GM19463 (cell line): ENCODE results near the gene ITGB2.
A peak's percentile ranks its signal among the peaks of the same experiment; 100 is the strongest.

Experiments
- ATAC-seq: cut with Tn5 transposase; IDR thresholded peaks from one replicate; pipeline ENCODE4 v1.9.1; 2021; ENCODE audit warnings: mild to moderate bottlenecking, moderate library complexity; ENCODE audit not compliant: unreplicated experiment

ITGB2 gene

DNA sequence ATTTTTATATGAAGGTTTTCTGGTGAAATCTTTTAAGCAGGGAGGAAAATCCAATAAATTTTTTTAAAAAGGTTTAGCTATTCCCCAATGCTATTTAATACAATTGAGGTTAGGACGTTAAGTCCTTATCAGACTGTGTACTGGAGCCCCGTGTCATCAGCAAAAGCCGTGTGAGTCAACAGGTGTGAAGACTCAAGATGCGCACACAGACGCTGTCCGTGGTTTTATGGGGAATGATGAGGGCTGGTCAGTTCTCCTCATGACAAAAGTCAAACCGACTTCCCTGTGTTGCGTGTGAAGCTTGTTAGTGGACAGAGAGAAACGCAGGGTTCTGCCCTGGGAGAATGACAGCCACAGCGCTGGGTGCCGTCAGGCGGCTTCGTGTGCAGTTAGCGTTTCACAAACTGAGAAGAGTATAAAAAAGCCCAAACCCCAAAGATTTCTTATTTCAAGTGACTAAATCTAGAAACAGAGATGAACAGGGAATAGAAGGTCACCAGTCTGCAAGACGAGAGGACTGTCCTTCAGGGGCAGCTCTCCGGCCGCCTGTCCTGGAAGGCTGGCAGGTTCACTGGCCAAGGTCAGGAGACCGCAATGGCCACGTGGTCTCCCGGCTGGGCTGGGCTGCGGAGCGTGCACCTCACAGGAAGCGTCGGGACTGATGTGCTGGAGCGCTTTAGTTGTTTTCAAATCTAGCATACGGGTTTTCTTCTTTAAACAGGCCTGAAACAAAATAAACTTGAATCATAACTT, 69.6 kb downstream of the ITGB2 start:
- ATAC-seq = no peak

DNA sequence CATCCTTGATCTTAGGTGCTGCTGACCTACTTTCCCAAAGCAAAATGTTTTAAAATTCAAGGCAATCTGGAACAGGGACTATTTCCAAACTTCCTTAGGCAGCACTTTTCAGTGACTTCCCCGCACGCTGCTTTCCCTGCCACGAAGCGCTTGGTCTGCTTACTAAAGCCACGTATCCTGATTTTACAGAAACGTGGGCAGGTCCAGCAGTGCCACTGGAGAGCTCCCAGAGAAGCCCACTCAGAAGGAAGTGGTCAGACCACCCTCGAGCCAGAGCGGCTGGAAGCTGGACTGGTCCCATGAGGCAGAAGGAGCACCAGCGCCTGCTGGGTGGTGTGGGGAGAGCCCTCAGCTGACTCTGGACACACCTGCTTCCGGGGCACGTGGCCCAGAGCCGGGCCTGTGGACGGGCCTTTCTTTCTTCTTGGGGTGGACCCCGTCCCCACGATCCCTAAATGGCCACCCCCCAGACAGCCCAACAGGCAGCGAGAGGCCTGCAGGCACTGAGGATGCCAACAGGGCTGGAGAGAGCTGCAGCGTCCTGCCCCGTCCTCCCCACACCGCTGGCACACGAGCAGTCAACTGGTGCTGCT, 70.4 kb downstream of the ITGB2 start:
- no peak for ATAC-seq

DNA sequence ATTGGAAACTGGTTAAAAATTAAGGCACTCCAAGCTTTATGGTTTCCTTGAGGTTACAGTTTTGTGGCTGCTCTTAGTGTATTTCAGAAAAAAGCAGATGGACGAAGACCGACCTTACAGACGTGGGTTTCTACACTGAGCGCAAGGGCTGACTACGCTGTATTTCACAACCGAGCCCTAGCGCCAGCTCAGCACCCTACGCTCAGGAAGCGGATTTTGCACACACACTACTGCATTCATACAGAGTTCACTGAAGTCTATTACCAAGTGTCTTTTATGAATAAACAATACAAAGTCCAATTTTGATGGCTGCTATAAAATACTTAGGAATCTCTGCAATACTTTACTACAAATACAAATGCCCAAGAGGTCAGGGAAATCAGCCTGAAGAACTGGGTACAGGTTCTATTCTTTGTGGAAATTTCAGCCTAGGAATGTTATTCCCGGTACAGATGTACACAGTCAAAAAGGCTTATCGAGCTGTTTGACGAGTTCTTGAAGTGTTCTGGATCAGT, 71.0 kb downstream of the ITGB2 start:
- no peak for ATAC-seq

DNA sequence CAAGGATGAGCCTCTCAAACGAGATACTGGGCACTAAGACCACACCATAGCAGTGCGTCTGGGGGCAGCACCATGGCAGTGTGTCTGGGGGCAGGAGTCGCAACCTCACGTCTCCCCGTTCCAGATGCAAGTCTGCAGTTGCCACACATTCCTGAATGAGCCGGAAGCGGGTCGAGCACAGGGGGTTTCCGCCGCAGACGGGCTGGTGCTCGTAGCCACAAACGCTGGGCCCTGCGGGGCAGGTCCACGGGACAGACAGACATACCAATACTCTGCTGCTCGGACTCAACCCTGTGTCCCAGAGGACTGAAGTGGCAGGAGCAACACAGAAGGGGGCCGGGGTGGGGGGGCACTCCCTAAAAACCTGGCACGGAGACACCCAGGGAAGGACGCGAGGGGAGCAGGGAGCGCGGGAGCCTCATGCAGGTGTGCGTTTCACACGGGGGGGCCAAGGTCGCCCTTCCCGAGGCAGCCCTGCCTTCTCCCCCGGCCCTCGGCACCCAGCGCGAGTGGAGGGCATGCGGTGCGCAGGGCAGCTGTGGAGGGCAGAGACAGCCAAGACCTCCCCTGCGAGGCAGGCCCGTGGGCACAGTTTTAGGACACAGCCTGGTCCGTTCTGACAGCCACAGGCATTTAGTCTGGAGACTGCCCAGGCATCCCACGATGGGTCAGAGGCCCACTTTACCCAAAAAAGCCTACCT, 71.7 kb downstream of the ITGB2 start:
- no peak for ATAC-seq

DNA sequence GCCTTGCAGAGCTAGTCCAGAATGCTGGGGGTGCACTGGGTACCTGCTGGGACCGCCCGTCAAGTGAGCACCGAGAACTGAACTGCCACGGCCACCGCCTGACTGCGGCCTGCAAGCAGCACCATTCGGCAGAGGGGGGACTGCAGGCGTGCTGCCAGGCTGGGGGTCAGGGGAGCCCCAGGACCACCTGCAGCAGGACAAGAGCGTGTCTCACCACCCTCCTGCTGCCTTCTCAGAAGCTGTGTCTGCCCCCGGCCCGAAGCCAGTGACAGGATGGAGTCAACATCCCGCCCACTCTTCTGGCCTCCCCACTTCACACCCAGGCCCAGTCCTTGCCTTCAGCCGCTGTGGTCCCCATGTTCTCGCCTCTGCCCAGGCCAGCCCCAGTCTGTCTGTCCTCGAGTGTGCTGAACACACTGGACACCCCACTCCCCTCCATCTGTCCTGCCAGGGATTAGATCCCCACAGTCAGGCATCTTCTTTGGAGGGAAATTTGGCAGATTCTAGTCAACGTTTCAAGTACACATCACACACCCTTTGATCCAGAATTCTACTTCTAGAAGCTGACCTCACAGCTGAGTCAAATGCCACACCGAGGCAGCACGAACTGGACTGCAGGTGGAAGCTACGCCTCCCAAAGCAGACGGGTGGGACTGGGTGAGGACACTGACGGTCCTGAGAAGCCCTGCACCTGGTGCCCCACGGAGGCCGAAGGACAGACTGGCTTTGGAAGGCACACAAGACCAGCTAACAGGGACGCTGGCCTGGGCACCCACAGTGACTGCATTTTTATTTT, 73.2 kb downstream of the ITGB2 start:
- ATAC-seq = no peak

DNA sequence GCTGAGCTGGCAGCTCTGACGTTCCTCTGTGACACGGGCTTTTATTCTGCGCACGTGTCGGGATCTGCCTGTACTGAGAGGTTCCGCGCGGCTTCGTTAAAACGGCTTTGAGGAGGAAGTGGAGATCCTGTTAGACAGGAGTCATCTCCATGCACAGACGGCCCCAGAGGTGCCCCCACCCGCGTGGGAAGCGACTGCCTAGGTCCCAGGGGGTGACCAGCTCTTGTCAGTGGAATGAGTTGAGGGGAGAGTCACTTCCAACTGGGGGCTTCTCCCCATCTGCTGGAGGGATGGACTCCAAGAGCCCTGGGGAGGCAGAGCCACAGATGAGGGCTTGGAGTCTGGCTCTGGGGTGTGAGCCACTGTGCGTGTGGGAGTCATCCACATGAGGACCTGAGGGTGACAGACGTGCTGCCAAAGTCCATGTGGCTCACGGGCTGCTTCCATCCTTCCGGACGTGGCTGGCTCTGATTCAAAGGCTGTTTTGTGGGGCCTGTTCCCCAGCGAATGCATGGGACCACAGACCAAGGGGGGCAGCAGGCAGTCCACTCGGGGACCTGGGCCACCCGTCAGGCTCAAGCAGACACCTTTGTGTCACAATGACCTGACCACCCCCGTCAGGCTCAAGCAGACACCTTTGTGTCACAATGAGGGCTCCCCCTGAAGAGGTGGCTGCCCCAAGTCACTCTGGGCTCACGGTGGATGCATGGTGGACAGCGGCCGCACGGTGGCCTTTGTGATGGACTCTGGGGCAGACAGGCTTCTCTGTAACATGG, 74.0 kb downstream of the ITGB2 start:
- ATAC-seq = no peak

DNA sequence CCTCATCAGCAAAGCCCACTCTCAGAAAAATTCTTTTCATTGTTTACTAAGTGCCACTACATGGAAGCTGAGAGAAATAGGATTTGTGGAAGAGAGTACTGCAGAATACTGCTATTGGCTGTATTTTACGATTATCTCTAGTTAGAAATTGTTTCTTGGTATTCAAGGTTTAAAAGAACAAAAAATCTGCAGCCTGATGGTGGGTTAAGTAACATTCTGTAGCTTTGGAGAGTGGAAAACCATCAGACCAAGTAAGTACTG, 74.5 kb downstream of the ITGB2 start:
- ATAC-seq = no peak

DNA sequence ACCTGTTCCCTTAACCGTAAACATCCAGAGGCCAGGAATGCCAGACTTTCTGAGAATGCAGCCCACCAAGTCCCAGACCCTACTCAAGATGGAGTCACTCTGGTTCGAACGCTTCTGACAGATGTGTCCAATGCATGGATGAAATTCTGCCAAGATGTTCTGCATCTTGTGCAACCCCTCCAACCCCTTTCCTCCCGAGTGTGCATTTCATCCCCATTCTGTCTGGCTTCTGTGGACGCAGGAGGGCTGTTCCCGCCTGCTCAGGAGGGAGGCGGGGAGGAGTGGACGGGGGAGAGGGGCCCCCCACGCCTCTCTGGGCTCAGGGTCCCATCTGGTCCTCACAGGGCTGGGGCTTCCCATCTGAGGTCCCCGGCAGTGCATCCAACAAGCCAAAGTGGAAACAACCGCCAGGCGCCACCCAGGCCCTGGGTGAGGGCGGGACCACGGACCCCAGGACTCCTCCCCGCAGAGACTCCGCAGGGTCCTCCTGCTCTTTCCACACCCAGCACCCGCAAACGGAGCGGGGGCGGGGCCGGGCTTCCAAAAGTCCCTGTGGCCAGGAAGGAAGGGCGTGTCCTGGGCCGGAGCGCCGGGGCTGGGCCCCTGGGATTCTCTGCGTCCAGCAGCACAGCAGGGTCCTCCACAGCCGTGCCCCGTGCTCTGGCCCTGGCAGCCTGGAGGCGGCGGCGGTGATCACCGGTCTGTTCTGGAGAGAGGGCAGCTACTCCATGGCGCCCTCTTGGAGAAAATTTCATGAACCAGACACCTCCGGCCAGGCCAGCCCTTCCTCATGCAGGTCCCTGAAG, 75.1 kb downstream of the ITGB2 start:
- peak; percentile 85 for ATAC-seq

DNA sequence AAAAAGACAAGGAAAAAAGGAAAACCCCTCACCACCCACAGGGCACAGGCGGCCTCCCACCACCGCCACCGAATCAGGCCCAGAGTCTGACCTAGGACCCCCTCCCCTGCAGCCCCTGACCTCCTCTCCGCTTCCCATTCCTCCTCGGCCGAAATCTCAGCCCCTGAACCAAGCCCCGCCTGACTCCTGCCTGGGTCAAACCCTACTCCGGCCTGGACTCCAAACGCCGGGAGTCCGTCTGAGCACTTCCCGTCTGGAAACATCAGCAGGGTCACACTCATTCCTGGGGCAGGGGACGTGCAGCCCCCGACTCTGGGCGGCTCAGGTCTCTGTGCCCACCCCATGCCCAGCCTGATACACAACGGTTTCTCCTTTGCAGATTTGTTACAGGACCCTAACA, 76.4 kb downstream of the ITGB2 start:
- no peak for ATAC-seq

DNA sequence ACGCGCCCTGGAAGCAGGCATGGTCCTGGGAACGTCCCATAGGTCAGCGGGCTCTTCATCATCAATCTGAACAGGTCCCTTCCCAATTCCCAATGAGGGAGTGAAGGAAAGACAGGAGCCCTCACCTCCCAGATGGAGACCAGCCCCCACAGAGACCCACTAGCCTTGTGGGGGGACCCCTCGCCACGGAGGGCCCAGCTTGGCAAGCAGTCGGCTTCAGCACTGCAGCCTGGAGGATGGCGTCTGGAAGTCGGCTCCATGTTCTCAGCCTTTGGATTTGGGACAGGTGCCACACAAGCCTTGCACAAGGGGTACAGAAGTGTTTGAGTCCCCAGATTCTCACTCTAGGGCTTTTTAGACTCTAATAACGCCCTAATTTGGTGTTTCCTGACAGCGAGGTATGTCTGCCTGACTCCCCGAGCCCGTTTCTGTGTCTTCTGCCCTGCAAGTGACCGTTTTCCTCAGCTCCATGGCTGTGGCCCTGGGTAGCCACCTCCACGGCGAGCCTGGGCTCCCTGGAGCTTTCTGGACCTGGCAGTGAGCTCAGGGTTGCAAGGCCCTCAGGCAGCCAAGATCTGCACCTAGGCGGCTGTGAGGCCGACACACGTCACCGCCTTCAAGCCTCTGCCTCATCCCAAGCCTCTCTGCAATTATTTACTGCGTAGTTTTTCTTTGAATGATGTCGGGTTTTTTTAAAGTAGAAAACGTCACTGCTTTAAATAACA, 77.8 kb downstream of the ITGB2 start:
- ATAC-seq = no peak

DNA sequence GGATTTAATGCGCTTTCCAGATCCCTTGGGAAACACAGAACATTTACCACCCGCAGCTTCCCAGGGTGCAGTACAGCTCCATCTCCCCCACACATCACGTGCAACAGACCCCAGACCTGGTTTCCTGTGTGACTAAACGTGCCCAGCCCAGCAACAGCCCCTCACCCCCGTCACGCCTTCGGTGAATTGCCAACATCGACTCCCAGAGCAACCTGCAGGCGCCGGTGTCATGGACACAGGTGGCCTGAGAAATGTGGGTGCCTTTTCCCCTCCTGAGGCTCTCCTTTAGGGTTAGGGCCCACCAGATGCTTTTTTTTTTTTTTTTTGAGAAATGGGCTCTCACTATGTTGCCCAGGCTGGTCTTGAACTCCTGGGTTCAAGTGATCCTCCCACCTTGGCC, 78.6 kb downstream of the ITGB2 start:
- ATAC-seq = no peak

DNA sequence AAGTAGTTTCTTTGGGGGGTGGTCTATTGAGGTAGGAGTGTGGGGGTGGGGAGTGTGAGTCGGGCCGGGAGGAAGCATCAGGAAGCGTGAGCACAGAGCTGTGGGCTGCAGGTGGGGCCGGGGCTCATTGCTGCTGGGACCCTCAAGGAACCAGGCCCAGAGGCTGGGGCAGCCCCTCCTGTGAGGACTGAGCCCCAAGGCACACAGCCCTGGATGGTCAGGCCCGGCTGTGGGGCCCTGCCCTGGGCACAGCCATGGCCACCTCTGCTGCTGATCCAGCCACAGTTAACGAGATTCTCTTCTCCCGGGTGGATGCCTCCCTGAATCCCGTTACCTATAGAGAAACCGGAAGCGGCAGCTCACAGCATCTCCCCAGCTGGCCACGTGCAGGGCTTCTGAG, 79.9 kb downstream of the ITGB2 start:
- ATAC-seq = no peak

DNA sequence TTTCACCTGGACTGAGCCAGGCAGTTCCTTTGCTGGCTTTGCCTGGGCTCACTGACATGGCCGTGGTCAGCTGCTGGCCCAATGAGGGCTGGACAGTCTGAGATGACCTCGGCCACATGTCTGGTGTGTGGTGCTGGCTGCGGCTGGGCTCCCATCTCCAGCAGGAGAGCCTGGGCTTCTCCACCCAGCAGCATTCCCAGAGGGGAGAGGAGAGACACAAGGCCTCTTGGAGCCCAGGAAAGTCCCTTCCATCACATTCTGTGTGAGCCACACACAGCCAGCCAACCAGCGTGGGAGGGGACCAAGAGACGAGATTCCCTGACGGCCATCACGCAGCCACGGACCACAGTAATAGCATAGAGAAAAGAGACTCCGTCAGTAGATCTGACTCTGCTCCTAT, 81.7 kb downstream of the ITGB2 start:
- no peak for ATAC-seq

DNA sequence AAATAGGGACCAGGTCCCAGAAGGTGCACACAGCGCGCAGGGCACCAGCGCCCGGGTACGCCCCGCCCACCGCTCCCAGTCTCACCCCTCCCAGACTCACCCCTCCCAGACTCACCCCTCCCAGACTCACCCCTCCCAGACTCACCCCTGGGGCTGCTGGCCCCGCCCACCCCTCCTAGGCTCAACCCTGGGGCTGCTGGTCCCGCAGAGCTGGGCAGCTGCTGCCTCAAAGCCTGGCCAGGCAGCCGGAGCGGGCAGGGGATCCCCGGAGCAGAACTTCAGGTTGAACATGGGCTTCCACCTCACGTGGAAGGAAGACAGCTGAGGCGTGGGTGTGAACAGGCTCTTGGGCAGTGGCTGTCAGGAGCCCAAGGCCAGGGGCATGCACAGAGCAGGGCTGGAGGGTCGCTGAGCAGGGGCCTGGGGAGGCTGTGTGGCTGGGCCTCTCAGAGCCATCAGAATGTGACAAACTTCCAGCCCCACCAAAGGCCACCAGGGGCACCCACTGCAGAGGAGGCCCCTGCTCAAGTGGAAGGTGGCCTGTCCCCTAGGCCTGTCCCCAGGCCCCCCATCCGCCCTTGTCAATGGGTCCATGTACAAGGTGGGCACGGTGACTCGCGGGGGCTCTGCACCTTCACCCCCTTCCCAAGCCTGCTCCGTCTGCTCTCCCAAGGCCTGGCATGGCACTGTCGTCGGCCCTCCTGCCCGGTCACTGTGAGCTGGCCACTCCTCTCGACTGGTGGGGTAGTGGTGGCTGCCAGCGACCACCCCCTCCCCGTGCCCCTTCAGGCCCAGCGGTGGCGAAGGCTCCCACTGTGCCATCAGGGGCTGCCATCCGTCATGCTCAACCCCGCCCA, 82.4 kb downstream of the ITGB2 start:
- ATAC-seq = no peak

DNA sequence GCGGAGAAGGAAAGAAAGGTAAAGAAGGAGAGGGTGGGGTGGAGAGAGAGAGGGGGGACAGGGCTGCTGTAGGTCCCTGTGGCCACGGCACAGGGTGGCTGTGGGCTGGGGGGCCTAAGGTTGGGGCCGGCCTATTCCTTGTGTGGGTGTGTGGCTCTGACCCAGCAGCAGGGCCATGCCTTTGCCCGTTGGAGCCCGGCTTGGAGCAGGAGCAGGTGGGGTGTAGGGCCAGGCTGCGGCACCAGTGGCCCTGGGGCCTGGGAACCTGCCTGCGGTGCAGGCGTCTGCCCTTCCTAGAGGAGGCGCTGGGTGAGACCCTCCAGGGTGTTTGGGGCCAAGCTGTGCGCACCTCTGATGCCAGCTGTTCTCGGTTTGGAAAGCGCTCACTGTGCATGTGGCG, 83.2 kb downstream of the ITGB2 start:
- ATAC-seq = no peak

DNA sequence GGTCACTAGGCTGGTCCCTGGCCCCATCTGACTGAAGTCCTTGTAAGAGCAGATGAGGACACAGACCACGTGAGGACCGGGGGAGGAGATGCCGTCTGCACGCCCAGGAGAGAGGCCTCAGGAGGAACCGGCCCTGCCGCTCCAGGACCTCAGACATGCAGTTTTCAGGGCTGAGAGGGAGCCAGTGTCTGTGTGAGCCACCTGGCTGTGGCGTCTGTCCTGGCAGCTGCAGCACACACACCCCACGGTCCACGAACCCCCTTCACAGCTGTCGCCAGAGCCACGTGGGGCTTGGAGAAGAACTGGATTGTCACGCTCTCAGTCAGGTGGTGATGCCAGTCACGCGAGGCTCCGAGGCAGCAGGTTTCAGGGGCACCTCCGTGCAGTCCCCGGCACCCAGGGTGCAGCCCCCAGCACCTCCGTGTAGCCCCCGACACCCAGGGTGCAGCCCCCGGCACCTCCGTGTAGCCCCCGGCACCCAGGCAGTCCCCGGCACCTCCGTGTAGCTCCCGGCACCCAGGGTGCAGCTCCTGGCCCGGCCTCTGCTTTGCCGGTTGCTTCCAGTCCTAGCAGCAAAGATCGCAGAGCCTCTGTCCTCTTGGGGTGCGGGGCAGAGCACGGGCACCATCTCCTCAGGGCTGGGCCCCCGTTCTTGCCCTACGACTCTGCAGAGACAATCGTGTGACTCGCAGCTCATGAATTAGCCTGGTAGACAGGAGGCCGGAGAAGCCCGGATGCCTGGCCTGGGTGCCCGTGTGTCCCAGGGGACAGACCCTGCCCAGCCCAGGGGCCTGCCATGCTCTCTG, 83.8 kb downstream of the ITGB2 start:
- no peak for ATAC-seq

DNA sequence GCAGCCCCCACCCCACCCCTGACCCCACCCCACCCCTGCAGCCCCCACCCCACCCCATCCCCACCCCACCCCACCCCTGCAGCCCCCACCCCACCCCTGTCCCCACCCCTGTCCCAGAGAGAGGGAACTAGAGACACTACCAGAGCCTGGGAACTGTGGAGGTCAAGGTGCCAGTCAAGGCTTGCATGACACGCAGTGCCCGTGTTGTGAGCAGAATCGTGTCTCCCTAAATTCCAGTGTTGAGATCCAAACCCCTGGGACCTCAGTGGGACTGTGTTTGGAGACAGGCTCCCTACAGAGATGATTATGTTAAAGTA, 84.4 kb downstream of the ITGB2 start:
- ATAC-seq = no peak
